Liver (tissue), 3 donors: ENCODE data around the gene PMM2.

Experiments
- EGR1 ChIP-seq, 2 donors: IDR thresholded peaks; 2 replicates each; pipeline ENCODE4 v1.6.1; 2016 to 2018; ENCODE audit warnings: antibody characterized with exemption in 2 of 2, low read depth in 2 of 2
- FOXA2 ChIP-seq: IDR thresholded peaks from 2 replicates; pipeline ENCODE4 v1.6.1; 2016; ENCODE audit warnings: antibody characterized with exemption
- GABPA ChIP-seq, 2 donors: IDR thresholded peaks in 1 of 2; conservative IDR thresholded peaks in 1 of 2; 2 replicates each; pipeline ENCODE4 v1.6.1; 2016; ENCODE audit warnings: antibody characterized with exemption in 2 of 2, mild to moderate bottlenecking in 1 of 2, moderate library complexity in 1 of 2
- JUND ChIP-seq, 2 donors: IDR thresholded peaks; 2 replicates each; pipeline ENCODE4 v1.6.1; 2016; ENCODE audit warnings: antibody characterized with exemption in 2 of 2
- RAD21 ChIP-seq, 2 donors: IDR thresholded peaks; 2 replicates each; pipeline ENCODE4 v1.6.1; 2016; ENCODE audit warnings: antibody characterized with exemption in 2 of 2, mild to moderate bottlenecking in 2 of 2
- RXRA ChIP-seq, 2 donors: IDR thresholded peaks; 2 replicates each; pipeline ENCODE4 v1.6.1; 2017 to 2018; ENCODE audit warnings: antibody characterized with exemption in 2 of 2, mild to moderate bottlenecking in 1 of 2
- SP1 ChIP-seq: IDR thresholded peaks from 2 replicates; pipeline ENCODE4 v1.6.1; 2018; ENCODE audit warnings: antibody characterized with exemption, mild to moderate bottlenecking
- TAF1 ChIP-seq: conservative IDR thresholded peaks from 2 replicates; pipeline ENCODE4 v1.6.1; 2016; ENCODE audit warnings: antibody characterized with exemption, mild to moderate bottlenecking
- YY1 ChIP-seq: IDR thresholded peaks from 2 replicates; pipeline ENCODE4 v1.6.1; 2016; ENCODE audit warnings: antibody characterized with exemption, mild to moderate bottlenecking
- TF ChIP-seq, protein P1 (sequence below): fragments of 150-350 bp; IDR thresholded peaks from 2 replicates; pipeline ENCODE4 v1.5.1; 2017; ENCODE audit warnings: improper control_type of control experiment, low read depth, low read length; ENCODE audit not compliant: missing input control
- TF ChIP-seq, protein P2 (sequence below): IDR thresholded peaks from 2 replicates; pipeline ENCODE4 v1.6.1; 2016; ENCODE audit warnings: antibody characterized with exemption, mild to moderate bottlenecking
- TF ChIP-seq, protein P3 (sequence below): IDR thresholded peaks from 2 replicates; pipeline ENCODE4 v1.6.1; 2016; ENCODE audit warnings: antibody characterized with exemption
- TF ChIP-seq, protein P4 (sequence below): IDR thresholded peaks from 2 replicates; pipeline ENCODE4 v1.6.1; 2016; ENCODE audit warnings: antibody characterized with exemption
- donor health status: healthy.
- donor health status: healthy.

DNA sequence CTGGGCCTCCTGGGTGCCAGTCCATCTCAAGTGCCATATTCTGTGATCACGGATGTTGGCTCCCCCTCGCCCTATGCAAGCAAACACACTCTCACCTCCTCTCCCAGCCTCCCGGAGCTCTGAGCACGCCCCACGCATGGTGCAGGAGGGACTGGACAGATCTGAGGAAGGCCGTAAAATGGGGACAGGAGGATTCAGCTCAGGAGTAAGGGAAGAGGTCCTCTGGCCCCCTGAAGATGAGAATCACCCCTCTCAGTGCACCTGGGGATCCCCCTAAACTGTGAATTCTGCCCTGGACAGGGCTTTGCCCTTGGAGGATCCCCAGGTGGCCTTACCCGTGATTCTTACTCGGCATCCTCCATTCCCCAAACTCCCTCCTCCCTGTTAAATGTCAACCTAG is 15.8 kb upstream of the PMM2 start:
- TF ChIP-seq, protein P1, sequence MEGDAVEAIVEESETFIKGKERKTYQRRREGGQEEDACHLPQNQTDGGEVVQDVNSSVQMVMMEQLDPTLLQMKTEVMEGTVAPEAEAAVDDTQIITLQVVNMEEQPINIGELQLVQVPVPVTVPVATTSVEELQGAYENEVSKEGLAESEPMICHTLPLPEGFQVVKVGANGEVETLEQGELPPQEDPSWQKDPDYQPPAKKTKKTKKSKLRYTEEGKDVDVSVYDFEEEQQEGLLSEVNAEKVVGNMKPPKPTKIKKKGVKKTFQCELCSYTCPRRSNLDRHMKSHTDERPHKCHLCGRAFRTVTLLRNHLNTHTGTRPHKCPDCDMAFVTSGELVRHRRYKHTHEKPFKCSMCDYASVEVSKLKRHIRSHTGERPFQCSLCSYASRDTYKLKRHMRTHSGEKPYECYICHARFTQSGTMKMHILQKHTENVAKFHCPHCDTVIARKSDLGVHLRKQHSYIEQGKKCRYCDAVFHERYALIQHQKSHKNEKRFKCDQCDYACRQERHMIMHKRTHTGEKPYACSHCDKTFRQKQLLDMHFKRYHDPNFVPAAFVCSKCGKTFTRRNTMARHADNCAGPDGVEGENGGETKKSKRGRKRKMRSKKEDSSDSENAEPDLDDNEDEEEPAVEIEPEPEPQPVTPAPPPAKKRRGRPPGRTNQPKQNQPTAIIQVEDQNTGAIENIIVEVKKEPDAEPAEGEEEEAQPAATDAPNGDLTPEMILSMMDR: no peak
- no peak for TF ChIP-seq EGR1 (IDR thresholded peaks at IDR 0.05; ENCODE audit: low read depth in 2 of 2)
- TF ChIP-seq, protein P2, sequence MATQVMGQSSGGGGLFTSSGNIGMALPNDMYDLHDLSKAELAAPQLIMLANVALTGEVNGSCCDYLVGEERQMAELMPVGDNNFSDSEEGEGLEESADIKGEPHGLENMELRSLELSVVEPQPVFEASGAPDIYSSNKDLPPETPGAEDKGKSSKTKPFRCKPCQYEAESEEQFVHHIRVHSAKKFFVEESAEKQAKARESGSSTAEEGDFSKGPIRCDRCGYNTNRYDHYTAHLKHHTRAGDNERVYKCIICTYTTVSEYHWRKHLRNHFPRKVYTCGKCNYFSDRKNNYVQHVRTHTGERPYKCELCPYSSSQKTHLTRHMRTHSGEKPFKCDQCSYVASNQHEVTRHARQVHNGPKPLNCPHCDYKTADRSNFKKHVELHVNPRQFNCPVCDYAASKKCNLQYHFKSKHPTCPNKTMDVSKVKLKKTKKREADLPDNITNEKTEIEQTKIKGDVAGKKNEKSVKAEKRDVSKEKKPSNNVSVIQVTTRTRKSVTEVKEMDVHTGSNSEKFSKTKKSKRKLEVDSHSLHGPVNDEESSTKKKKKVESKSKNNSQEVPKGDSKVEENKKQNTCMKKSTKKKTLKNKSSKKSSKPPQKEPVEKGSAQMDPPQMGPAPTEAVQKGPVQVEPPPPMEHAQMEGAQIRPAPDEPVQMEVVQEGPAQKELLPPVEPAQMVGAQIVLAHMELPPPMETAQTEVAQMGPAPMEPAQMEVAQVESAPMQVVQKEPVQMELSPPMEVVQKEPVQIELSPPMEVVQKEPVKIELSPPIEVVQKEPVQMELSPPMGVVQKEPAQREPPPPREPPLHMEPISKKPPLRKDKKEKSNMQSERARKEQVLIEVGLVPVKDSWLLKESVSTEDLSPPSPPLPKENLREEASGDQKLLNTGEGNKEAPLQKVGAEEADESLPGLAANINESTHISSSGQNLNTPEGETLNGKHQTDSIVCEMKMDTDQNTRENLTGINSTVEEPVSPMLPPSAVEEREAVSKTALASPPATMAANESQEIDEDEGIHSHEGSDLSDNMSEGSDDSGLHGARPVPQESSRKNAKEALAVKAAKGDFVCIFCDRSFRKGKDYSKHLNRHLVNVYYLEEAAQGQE: no peak
- TF ChIP-seq, protein P3, sequence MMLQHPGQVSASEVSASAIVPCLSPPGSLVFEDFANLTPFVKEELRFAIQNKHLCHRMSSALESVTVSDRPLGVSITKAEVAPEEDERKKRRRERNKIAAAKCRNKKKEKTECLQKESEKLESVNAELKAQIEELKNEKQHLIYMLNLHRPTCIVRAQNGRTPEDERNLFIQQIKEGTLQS: no peak
- TF ChIP-seq YY1: no peak
- TF ChIP-seq SP1: no peak
- TF ChIP-seq RAD21 (IDR thresholded peaks at IDR 0.05): no peak
- no peak for TF ChIP-seq FOXA2
- TF ChIP-seq, protein P4, sequence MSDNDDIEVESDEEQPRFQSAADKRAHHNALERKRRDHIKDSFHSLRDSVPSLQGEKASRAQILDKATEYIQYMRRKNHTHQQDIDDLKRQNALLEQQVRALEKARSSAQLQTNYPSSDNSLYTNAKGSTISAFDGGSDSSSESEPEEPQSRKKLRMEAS: no peak
- TF ChIP-seq TAF1: no peak
- TF ChIP-seq JUND (IDR thresholded peaks at IDR 0.05): no peak
- no peak for TF ChIP-seq RXRA (IDR thresholded peaks at IDR 0.05)
- TF ChIP-seq GABPA (IDR thresholded peaks at IDR 0.05 in 1 of 2, conservative IDR thresholded peaks at IDR 0.05 in 1 of 2): no peak
